HCT116 (cell line): Measurements from ENCODE around the gene BTLA. TPM values are rescaled to one million over a fixed set of nuclear protein-coding genes. Genes with fewer than 3 reads are reported as not detected.

Experiments used
- ATAC-seq: fragments of 200-7000 bp; cut with Tn5 transposase; 2 replicates; pipeline ENCODE4 v1.9.1; 2020; ENCODE audit warnings: mild to moderate bottlenecking, moderate library complexity
- BruUV-seq: library from RNA; stranded (reverse); fragments of 400-500 nt; replicated peaks from 2 replicates; lab custom pipeline; 2021; lab: Mats Ljungman, UMichigan
- CTCF ChIA-PET: fragments of 300-600 bp; sonication (Branson Sonifier 250); formaldehyde crosslinking; loops from one replicate; lab custom pipeline; 2021; ENCODE audit warnings: antibody characterized with exemption; lab: Charles Lee
- POLR2A ChIA-PET: fragments of 300-600, 350-600 bp; sonication (Branson Sonifier 250); formaldehyde crosslinking; loops from one replicate; lab custom pipeline; 2021; ENCODE audit warnings: antibody characterized with exemption; lab: Charles Lee
- RAD21 ChIA-PET, 2 experiments: fragments of 300-600 bp; sonication (Branson Sonifier 250); formaldehyde crosslinking; loops; one replicate each; lab custom pipeline; 2023; ENCODE audit warnings: low total read pairs in 2 of 2; ENCODE audit not compliant: uncharacterized antibody in 2 of 2, unreplicated experiment in 2 of 2, low non-redundant PET in 1 of 2; lab: Charles Lee
- DNase-seq: peaks from one replicate; pipeline ENCODE4 v3.0.0-alpha.2; 2010; ENCODE audit warnings: low read depth, low spot score
- H2AFZ ChIP-seq: fragments of 200-600 bp; shearing (Covaris generic), sonication (generic); 2 replicates; pipeline ENCODE4 v1.6.1; 2017; ENCODE audit warnings: low read depth, mixed run types, mixed read lengths, antibody characterized with exemption, low read length; ENCODE audit not compliant: poor library complexity, severe bottlenecking
- H3K27ac ChIP-seq: 2 replicates; pipeline ENCODE4 v1.5.1; 2012; ENCODE audit warnings: low read depth, low read length
- H3K27me3 ChIP-seq: fragments of 200-600 bp; sonication (generic); 2 replicates; pipeline ENCODE4 v1.6.1; 2016; ENCODE audit warnings: mixed run types, low read length, mixed read lengths; ENCODE audit not compliant: insufficient read depth
- H3K36me3 ChIP-seq, 2 experiments: fragments of 200-500 bp in 1 of 2; fragments of 200-600 bp in 1 of 2; sonication (Bioruptor generic) in 1 of 2; sonication (generic) in 1 of 2; 2 replicates each; pipeline versions ENCODE4 v1.5.1 to v1.6.1; 2014 to 2016; ENCODE audit warnings: low read length in 2 of 2, inconsistent platforms in 1 of 2, mixed read lengths in 1 of 2, mixed run types in 1 of 2; ENCODE audit not compliant: insufficient read depth in 2 of 2, control insufficient read depth in 1 of 2
- H3K4me1 ChIP-seq, 2 experiments: fragments of 200-600 bp in 1 of 2; sonication (generic) in 1 of 2; 2 replicates each; pipeline versions ENCODE4 v1.5.1 to v1.6.1; 2012 to 2017; ENCODE audit warnings: low read length in 2 of 2, inconsistent platforms in 1 of 2, mild to moderate bottlenecking in 1 of 2, mixed read lengths in 1 of 2, mixed run types in 1 of 2, moderate library complexity in 1 of 2; ENCODE audit not compliant: insufficient read depth in 2 of 2, control insufficient read depth in 1 of 2
- H3K4me2 ChIP-seq: fragments of 200-600 bp; sonication (generic); 2 replicates; pipeline ENCODE4 v1.6.1; 2017; ENCODE audit warnings: mixed run types, low read length, mixed read lengths
- H3K4me3 ChIP-seq, 2 experiments: fragments of 200-600 bp in 1 of 2; sonication (generic) in 1 of 2; replicated peaks in 1 of 2; 2 replicates each; pipeline ENCODE4 v1.5.1; 2011 to 2016; ENCODE audit warnings: low read length in 2 of 2, control low read depth in 1 of 2, low read depth in 1 of 2, mild to moderate bottlenecking in 1 of 2, mixed read lengths in 1 of 2, mixed run types in 1 of 2
- H3K79me2 ChIP-seq: fragments of 200-600 bp; sonication (generic); 2 replicates; pipeline ENCODE4 v1.6.1; 2017; ENCODE audit warnings: mild to moderate bottlenecking, mixed run types, low read length, moderate library complexity, mixed read lengths; ENCODE audit not compliant: insufficient read depth
- H3K9ac ChIP-seq: fragments of 200-600 bp; sonication (generic); 2 replicates; pipeline ENCODE4 v1.6.1; 2016; ENCODE audit warnings: low read length, mixed read lengths
- H3K9me2 ChIP-seq: fragments of 200-600 bp; sonication (generic), shearing (Covaris generic); 2 replicates; pipeline ENCODE4 v1.6.1; 2017; ENCODE audit warnings: mixed run types, mild to moderate bottlenecking, moderate library complexity; ENCODE audit not compliant: insufficient read depth
- H3K9me3 ChIP-seq, 2 experiments: fragments of 200-500 bp in 1 of 2; fragments of 200-600 bp in 1 of 2; sonication (Bioruptor generic) in 1 of 2; sonication (generic) in 1 of 2; 2 replicates each; pipeline ENCODE4 v1.6.1; 2014 to 2017; ENCODE audit warnings: low read length in 2 of 2, mixed read lengths in 2 of 2, inconsistent platforms in 1 of 2, low read depth in 1 of 2, mild to moderate bottlenecking in 1 of 2, mixed run types in 1 of 2, moderate library complexity in 1 of 2; ENCODE audit not compliant: control insufficient read depth in 1 of 2, insufficient read depth in 1 of 2
- H4K20me1 ChIP-seq: fragments of 200-600 bp; sonication (generic), shearing (Covaris generic); 2 replicates; pipeline ENCODE4 v1.6.1; 2017; ENCODE audit warnings: mixed run types, mild to moderate bottlenecking, moderate library complexity; ENCODE audit not compliant: insufficient read depth
- ATF3 ChIP-seq: IDR thresholded peaks from 2 replicates; pipeline ENCODE4 v1.6.1; 2012
- CEBPB ChIP-seq: IDR thresholded peaks from 2 replicates; pipeline ENCODE4 v1.6.1; 2012; ENCODE audit warnings: low read depth
- CTCF ChIP-seq, 3 experiments: fragments of 200-600 bp in 1 of 3; sonication (generic) in 1 of 3; IDR thresholded peaks in 2 of 3; conservative IDR thresholded peaks in 1 of 3; 2 replicates each; pipeline ENCODE4 v1.5.1; 2012 to 2017; ENCODE audit warnings: low read depth in 2 of 3, low read length in 2 of 3, antibody characterized with exemption in 1 of 3, borderline replicate concordance in 1 of 3, control low read depth in 1 of 3, mild to moderate bottlenecking in 1 of 3, mixed read lengths in 1 of 3, mixed run types in 1 of 3, moderate library complexity in 1 of 3; ENCODE audit not compliant: insufficient read depth in 1 of 3
- EGR1 ChIP-seq: IDR thresholded peaks from 2 replicates; pipeline ENCODE4 v1.6.1; 2012; ENCODE audit warnings: low read depth
- ELF1 ChIP-seq: IDR thresholded peaks from 2 replicates; pipeline ENCODE4 v1.6.1; 2012; ENCODE audit warnings: low read depth, borderline replicate concordance
- EZH2 ChIP-seq: fragments of 200-600 bp; sonication (generic); IDR thresholded peaks from 2 replicates; pipeline ENCODE4 v1.6.1; 2017; ENCODE audit warnings: antibody characterized with exemption, mixed run types
- EZH2phosphoT487 ChIP-seq: fragments of 200-600 bp; IDR thresholded peaks from 2 replicates; pipeline ENCODE4 v1.6.1; 2018; ENCODE audit warnings: antibody characterized with exemption, borderline replicate concordance
- FOSL1 ChIP-seq: IDR thresholded peaks from 2 replicates; pipeline ENCODE4 v1.6.1; 2012; ENCODE audit warnings: low read depth
- JUND ChIP-seq: IDR thresholded peaks from 2 replicates; pipeline ENCODE4 v1.6.1; 2012
- REST ChIP-seq: IDR thresholded peaks from 2 replicates; pipeline ENCODE4 v1.6.1; 2012; ENCODE audit warnings: low read depth
- SIN3A ChIP-seq: IDR thresholded peaks from 2 replicates; pipeline ENCODE4 v1.6.1; 2012; ENCODE audit warnings: low read depth
- YY1 ChIP-seq: IDR thresholded peaks from 2 replicates; pipeline ENCODE4 v1.6.1; 2011; ENCODE audit warnings: low read length, low read depth, moderate library complexity, mild to moderate bottlenecking; ENCODE audit not compliant: insufficient replicate concordance; ENCODE audit errors: extremely low read depth
- intact Hi-C: fragments of 100-400 bp; cut with micrococcal nuclease; formaldehyde crosslinking; loops from 2 replicates; pipeline ENCODE4 v1.10.0; 2022
- total RNA-seq: library from RNA; stranded (reverse); gene quantifications from one replicate; pipeline ENCODE4 v1.2.1, GENCODE V29; 2021; ENCODE audit not compliant: unreplicated experiment

Gene BTLA
- total RNA-seq, 1 experiment from 2014 or later = 0.17 TPM

- TF ChIP-seq ATF3 = no peak
- no peak for TF ChIP-seq FOSL1
- TF ChIP-seq EZH2 = no peak
- no peak for TF ChIP-seq CEBPB
- TF ChIP-seq EGR1 = no peak
- TF ChIP-seq SIN3A = no peak
- no peak for TF ChIP-seq REST
- no peak for TF ChIP-seq CTCF (IDR thresholded peaks at IDR 0.05 in 2 of 3, conservative IDR thresholded peaks at IDR 0.05 in 1 of 3; ENCODE audit: borderline replicate concordance in 1 of 3, insufficient read depth in 1 of 3, low read depth in 2 of 3, low read length in 2 of 3)
- no peak for TF ChIP-seq ELF1
- TF ChIP-seq EZH2phosphoT487 = no peak
- no peak for TF ChIP-seq JUND
- TF ChIP-seq YY1 = no peak
- intact Hi-C loops = no loop called here
- Histone ChIP-seq H3K36me3 (no peaks in the 10 kb centered on the region), H2AFZ (no peak overlapping the region), H3K9me3 (no peaks in the 10 kb centered on the region), H3K27me3 (no peaks in the 10 kb centered on the region), H3K4me3 (no peak overlapping the region), H3K79me2 (no peaks in the 10 kb centered on the region), H3K9me2 (no peaks in the 10 kb centered on the region), H3K9ac (no peak overlapping the region), H3K27ac (no peak overlapping the region), H4K20me1 (no peaks in the 10 kb centered on the region), H3K4me1 (no peaks in the 10 kb centered on the region), H3K4me2 (no peak overlapping the region)
- ChIA-PET CTCF (interaction anchor here (1.0 kb wide), 1 partner anchor 174 kb away, joined by 4 read pairs; the partner anchor contains the start of gene SLC9C1), POLR2A (no interaction called here), RAD21 (no interaction called here)
- no peak for ATAC-seq
- BruUV-seq = no TSS peak
- no peak for DNase-seq
These were observed 31.7 kb downstream of the BTLA start for GRCh38 chr3:112467539-112467938.
